Measurements from ENCODE around the gene PRMT3. TPM values are rescaled to one million over a fixed set of nuclear protein-coding genes. Genes with fewer than 3 reads are reported as not detected.

Gene PRMT3
- total and polyA plus RNA-seq, 2 experiments from 2014 or later = 11.7 to 15.7 TPM

- H3K9me3 ChIP-seq (ENCODE audit: low read depth) = no peaks in the 10 kb centered on the region
- H3K27ac ChIP-seq = no peak overlapping the region
- H3K36me3 ChIP-seq = no peaks in the 10 kb centered on the region
- H3K27me3 ChIP-seq = no peaks in the 10 kb centered on the region
- H3K4me1 ChIP-seq (ENCODE audit: low read depth) = no peaks in the 10 kb centered on the region
- peak; percentile 44 to 61 for DNase-seq (ENCODE audit: low read depth in 1 of 2, low spot score in 1 of 2)
- H3K4me3 ChIP-seq = no peak overlapping the region
- TF ChIP-seq CTCF (IDR thresholded peaks at IDR 0.05; ENCODE audit: low read depth, low read length) = peak; percentile 70
Observed at GRCh38 chr11:20355221-20356219, 32.0 kb upstream of the PRMT3 start.

DNA sequence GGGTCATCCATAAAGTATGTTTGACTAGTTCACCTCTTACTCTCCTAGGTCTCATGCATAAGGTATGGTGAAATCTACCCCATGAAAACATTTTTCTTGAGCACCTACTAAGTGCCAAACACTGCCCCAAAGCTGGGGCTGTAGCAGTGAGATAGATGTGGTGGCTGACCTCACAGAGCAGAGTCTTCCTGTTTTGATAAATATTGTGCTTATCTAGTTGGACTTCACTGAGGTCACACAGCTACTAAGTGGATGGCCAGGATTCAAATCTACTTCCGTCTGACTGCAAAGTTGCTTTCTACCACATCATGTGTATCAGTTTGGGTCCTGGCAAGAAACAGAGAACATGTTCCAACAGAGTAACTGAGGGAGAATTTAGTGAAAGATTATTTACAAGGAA, 30.4 kb upstream of the PRMT3 start:
- Histone ChIP-seq H3K36me3 (no peaks in the 10 kb centered on the region), H3K27me3 (no peaks in the 10 kb centered on the region), H3K4me3 (no peak overlapping the region), H3K27ac (no peak overlapping the region), H3K9me3 (ENCODE audit: low read depth) (no peaks in the 10 kb centered on the region), H3K4me1 (ENCODE audit: low read depth) (no peaks in the 10 kb centered on the region)
- peak in 1 of 2 donors; percentile 21 for DNase-seq (ENCODE audit: low read depth in 1 of 2, low spot score in 1 of 2)
- no peak for TF ChIP-seq CTCF (IDR thresholded peaks at IDR 0.05; ENCODE audit: low read depth, low read length)

DNA sequence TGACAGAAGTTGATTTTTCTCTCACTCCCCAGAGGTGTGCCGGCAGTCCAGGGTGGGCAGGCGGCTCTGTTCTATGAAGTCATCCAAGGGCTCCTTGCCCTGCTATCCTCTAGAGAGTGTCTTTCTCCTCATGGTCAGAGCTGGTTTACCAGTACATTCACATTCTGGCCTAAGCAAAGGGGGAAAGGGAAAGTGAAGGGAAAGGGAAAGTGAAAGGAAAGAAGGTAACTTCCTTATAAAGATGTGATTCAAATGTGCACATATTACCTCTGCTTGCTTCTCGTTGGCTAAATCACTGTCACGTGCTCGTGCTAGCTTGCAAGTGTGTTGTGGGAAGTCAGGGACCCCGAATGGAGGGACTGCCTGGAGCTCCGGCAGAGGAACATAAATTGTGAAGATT, 26.9 kb upstream of the PRMT3 start:
- Histone ChIP-seq H3K4me1 (ENCODE audit: low read depth) (no peaks in the 10 kb centered on the region), H3K27me3 (peaks cover 19% of the 10 kb centered on the region), H3K9me3 (ENCODE audit: low read depth) (no peaks in the 10 kb centered on the region), H3K27ac (no peak overlapping the region), H3K4me3 (no peak overlapping the region), H3K36me3 (no peaks in the 10 kb centered on the region)
- DNase-seq (ENCODE audit: low read depth in 1 of 2, low spot score in 1 of 2) = peak in 1 of 2 donors; percentile 60
- no peak for TF ChIP-seq CTCF (IDR thresholded peaks at IDR 0.05; ENCODE audit: low read depth, low read length)

GRCh38 chr11:20362481-20362880, 25.0 kb upstream of the PRMT3 start:
- no peak overlapping the region for H3K4me3 ChIP-seq
- H3K4me1 ChIP-seq (ENCODE audit: low read depth) = no peaks in the 10 kb centered on the region
- no peak overlapping the region for H3K27ac ChIP-seq
- no peak for DNase-seq (ENCODE audit: low read depth in 1 of 2, low spot score in 1 of 2)
- H3K27me3 ChIP-seq = peaks cover 19% of the 10 kb centered on the region
- no peak for TF ChIP-seq CTCF (IDR thresholded peaks at IDR 0.05; ENCODE audit: low read depth, low read length)
- H3K36me3 ChIP-seq = no peaks in the 10 kb centered on the region
- no peaks in the 10 kb centered on the region for H3K9me3 ChIP-seq (ENCODE audit: low read depth)

DNA sequence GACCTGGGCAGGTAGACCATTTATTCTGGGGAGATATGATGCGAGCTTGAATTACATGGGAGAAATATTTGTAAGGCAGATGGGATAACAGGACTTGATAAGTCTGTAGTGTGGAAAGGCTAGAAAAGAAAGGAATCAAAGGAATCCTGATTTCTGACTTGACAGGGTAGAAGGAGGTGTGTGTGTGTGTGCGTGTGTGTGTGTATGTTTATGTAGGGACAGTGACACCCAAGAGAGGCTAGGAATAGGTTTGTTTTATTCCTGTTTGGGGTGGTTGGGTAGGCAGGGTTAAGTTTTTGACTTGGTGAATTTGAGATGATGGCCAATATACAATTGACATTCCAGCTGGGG, 24.4 kb upstream of the PRMT3 start:
- H3K27ac ChIP-seq = no peak overlapping the region
- H3K9me3 ChIP-seq (ENCODE audit: low read depth) = no peaks in the 10 kb centered on the region
- H3K27me3 ChIP-seq = peaks cover 19% of the 10 kb centered on the region
- no peak for DNase-seq (ENCODE audit: low read depth in 1 of 2, low spot score in 1 of 2)
- H3K4me1 ChIP-seq (ENCODE audit: low read depth) = no peaks in the 10 kb centered on the region
- H3K36me3 ChIP-seq = no peaks in the 10 kb centered on the region
- peak overlapping the region; percentile 24 for H3K4me3 ChIP-seq
- TF ChIP-seq CTCF (IDR thresholded peaks at IDR 0.05; ENCODE audit: low read depth, low read length) = no peak
